Activated CD4-positive, alpha-beta T cell treated with anti-CD3 and anti-CD28 coated beads for 48 hours (primary cell): ENCODE measurements around the gene HMG20A.
A peak's percentile ranks its signal among the peaks of the same experiment; 100 is the strongest.
"Not testable (repeated sequence)": the region's sequence is repeated elsewhere in the genome, so short reads cannot be mapped to it uniquely, and the experiment has no call there.

Source experiments
- DNase-seq: peaks from one replicate; pipeline ENCODE4 v3.0.0-alpha.2; 2020

Gene HMG20A

GRCh38 chr15:77409259-77410156 lies 11.2 kb upstream of the HMG20A start:
- no peak for DNase-seq

- not testable (repeated sequence) for DNase-seq
Measured at GRCh38 chr15:77410157-77410500, 10.6 kb upstream of the HMG20A start.

GRCh38 chr15:77410701-77411618 lies 9.7 kb upstream of the HMG20A start:
- DNase-seq = no peak

GRCh38 chr15:77411619-77411976 lies 9.1 kb upstream of the HMG20A start:
- DNase-seq = no peak

DNA sequence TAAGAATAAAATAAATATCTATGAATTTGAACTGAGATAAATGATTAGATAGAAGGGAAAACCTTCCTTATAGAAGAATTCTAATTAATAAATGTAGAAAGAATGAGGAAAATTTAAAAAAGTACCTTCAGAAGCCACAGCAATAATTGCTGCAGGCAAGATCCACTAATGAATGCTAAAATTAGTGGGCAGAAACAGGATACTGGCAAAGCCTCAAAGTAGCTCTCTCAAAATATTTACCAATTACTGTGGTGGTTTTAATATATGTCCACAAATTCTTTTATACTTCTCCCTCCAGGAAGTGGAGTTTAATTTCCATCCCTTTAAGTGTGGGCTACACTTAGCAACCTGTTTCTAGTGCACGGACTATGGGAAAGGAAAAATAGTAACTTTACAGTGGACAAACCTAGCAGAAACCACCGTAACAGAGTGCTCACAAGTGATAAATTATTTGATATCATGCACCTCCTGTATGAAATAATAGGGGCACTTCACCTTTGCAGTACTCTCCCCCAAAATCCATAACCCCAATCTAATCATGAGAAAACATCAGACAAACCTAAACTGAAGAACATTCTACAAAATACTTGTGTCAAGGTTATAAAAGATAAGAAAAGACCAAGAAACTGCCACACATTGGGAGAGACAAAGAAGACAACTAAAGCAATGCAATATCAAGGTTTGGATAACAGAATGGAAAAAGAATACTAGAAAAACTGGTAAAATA lies 7.6 kb upstream of the HMG20A start:
- DNase-seq = no peak

DNA sequence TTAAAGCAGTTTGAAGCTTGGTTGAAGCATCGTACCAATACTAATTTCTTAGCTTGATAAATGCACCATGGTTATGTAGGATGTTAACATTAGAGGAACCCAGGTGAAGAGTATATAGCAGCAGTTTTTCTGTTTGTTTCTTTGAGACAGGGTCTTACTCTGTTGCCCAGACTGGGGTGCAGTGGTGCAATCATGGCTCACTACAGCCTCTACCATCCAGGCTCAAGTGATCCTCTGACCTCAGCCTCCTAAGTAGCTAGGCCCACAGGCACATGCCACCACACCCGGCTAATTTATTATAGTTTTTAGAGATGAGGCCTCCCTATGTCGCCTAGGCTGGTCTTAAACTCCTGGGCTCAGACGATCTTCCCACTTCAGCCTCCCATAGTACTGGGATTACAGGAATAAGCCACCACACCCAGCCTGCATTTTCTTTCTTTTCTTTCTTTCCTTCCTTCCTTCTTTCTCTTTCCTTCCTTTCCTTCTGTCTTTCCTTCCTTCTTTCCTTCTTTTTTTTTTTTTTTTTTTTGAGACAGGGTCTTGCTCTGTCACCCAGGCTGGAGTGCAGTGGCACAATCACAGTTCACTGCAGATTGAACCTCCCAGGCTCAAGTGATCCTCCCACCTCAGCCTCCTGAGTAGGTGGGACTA lies 6.9 kb upstream of the HMG20A start:
- DNase-seq = no peak

- no peak for DNase-seq
Measured at GRCh38 chr15:77414789-77415442, 5.8 kb upstream of the HMG20A start.

DNA sequence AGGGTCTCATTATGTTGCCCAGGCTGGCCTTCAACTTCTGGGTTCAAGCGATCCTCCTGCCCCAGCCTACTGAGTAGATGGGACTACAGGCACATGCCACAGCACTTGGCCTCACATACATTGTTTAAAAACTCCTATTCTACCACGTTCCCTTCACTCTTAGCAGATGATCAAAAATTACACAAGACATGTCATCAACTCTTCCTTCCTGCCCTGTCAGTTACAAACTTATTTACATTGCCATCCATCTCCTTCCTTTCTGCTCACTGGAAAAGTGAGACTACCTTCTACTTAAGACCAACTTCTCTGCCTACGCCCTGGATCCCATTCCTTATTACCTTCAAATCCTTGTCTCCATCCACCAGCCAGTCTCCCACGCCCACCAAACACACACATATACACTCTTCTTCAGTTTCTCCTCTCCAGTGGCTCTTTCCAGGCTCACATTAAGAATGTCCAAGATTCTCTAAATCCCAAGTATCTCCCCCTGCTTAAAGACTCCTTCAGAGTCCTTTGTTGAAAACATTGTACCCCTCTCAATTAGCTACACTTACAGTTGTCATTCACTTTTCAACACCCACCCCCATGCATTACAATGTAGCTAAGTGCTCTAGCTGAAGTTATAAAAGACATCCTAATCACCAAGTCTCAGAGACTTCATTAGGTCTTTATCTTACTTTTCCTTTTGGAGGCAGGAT lies 5.1 kb upstream of the HMG20A start:
- no peak for DNase-seq

- no peak for DNase-seq
Measured at GRCh38 chr15:77416148-77416455, 4.6 kb upstream of the HMG20A start.

- no peak for DNase-seq
Measured at GRCh38 chr15:77416954-77417353, 3.7 kb upstream of the HMG20A start.

- no peak for DNase-seq
Measured at GRCh38 chr15:77417602-77418001, 3.1 kb upstream of the HMG20A start.

DNA sequence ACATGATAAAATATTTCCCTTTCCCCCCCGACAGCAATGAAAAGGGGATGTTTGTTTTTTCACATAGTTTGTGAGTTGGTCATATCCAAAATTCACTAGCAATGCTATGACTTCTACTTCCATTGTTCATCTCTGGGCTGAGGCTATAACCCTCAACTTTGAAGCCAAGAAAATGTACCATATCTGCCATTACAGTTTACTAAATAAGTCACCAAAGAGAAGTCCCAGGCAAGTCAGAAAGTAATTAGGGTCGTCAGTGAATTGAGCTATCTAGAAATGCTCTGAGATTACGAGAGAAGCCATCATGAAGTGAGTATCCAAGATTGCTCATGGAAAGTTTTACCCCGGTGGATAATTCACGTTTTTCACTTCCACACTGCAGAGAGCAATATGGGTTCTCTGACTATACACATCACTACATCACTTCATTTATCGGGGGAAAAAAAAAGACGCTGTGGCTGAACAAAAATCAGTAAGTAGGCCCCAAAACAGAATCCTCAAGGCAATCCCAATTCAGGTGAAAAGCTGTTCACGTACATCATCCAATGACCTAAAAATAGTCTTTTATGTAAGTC lies 2.2 kb upstream of the HMG20A start:
- no peak for DNase-seq

DNA sequence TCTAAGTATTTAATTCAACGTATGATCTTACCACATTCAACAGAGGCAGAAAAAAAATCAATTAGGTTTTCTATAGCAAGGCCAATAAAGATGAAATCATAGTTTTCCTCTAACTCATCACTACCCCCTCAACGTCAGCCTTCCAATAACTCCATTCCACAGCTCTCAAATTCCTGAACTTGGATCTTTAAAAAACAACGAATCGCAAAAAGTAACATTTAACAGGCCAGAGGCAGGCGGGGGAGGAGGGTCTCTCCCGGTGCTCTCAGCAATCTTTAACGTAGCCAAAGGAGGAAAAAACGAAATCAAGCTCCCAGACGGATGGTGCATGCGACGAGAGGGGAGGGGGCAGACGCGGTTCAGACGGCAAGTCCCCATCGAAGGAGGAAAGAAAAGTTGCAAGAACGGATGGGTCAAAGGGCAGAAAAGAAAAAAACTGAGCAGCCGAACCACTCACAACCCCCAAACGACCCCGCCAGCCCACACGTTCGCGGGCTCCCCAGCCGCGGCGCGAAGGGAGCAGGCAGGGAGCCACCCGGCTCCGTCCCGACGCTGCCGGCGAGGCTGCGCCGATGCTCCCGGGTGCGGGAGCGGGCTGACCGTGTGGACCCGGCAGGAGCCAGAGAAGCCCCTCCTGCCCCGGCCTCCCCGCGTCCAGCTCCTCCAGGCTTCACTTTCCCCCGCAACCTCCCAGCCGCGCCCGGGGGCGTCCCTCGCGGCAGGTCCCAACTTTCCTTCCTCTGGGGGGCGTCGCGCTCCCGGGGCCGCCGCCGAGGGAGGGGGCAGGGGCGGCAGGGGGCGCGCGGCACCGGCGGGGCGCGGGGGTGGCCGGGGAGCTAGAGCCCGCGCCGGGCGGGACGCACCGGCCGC lies 1.5 kb upstream of the HMG20A start:
- peak; percentile 63 for DNase-seq

DNA sequence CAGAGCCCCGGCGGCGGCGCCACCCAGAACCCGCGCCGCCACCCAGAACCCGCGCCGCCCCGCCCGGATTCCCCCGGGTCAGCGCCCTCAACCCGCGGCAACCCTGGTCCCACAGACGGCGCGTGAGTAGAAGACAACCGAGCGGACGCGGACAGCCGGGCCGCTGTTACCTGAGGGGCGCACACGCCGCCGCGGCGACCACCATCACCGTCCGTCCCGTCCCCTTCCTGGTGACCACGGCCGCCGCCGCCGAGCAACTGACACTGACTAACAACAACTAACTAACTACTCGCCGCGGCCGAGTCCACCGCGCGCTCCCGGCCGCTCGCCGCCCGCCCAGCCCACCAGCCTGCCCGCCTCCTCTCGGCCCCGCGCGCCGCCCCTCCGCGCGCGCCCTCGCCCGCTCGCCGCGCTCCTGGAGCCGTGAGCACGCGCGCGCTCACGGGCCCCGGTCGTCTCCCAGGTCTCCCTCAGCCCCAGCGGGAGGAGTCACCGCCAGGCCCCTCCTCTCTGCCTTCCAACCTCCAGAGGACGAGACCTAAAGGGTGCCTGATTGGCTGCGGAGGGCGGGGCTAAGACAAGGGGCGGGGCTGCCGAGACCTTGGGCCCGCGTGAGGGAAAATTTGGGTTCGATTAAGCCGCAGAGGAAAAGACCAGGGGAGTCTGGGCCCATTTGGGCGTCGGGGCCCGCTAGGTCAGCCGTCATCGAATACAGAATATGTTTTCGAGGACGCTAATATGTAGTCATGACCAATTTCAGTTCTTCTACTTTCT lies 665 bp upstream of the HMG20A start, which contains the start of gene PEAK1:
TSS of gene PEAK1 (minus strand) at position 269 of the 774 bp plus-strand sequence. CDS start 238,178 bp downstream, outside the sequence.
- peak; percentile 100 for DNase-seq

DNA sequence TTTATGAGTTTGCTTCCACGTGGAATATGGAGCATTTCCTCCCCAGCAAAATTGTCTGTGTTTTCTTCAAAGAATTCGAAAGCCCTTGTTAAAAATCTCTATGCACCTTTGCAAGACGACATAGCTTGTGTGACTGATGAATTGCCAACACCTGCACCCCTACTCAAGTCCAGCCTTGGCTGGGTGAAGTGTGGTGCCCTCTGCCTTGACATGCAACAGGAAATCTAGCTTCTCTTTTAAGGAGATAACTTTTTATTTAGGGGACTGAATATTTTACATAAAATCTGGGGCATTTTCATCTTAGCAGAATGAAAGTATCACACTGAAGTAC lies 647 bp downstream of the HMG20A start:
- DNase-seq = no peak

DNA sequence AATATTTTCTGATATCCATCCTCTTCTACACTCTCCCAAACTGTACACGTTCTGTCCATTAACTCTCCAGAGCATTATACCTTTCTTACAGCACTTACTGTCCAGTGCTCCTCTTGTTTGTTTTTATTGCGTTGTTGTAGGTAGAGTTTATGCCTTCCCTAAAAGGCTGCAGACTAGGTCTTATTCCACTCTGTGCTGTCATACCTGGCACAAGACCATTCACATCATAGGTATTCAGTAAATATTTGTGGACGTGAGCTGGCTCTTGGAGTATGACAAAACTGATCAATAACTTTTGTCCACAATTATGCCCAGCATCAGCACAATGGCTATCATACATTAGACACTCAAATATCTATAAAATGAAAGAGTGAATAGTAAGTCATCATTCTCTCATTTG lies 4.4 kb downstream of the HMG20A start:
- DNase-seq = no peak

- DNase-seq = no peak
Measured at GRCh38 chr15:77426377-77426776, 5.7 kb downstream of the HMG20A start.

DNA sequence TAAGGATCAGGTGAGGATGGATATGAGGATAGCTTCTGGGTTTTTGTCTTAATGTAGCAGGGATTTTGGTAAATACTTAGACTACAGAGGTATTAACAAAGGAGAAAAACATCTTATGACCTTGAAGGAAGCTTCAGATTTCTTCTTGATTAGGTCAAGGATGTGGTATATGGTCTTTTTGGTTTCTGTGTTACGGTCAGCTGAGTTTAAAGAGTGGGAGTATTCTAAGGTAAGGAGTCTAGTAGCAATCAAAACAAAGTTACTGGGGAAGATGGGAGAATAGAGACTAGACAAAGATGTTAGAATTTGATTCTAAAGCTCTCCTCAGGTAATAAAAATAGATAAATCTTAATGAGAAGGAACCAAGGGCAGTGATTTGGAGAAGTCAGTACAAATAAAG lies 6.2 kb downstream of the HMG20A start:
- no peak for DNase-seq

DNA sequence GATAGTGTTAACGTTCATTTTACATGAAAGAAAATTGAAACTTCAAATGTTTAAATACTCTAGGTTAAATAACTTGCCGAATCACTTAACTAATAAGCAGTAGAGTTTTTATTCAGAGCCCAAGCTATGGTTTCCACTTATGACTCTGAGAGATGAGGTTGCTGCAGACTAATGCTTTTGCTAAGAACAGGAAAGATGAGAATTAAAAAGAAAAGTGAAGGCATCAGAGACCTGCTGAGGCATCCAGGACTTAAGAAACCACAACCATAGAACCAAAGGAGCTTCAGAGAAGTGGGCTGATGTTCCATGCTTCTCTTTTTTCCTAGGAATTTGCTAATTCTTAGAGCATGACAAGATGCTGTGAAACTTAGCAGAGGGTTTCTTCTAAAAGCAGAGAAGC lies 9.5 kb downstream of the HMG20A start:
- DNase-seq = no peak

- no peak for DNase-seq
Measured at GRCh38 chr15:77430652-77431051, 10.0 kb downstream of the HMG20A start.
